ENCODE data around the gene NNT. TPM values are rescaled to one million over a fixed set of nuclear protein-coding genes. Genes with fewer than 3 reads are reported as not detected.

The NNT gene
- total RNA-seq, 4 donors from 2014 or later = 21.9 to 93.0 (median 48.8) TPM

- WGBS, 2 donors (ENCODE audit: low coverage in 1 of 2) = 89 to 100% methylated on average over 1 of the region's 1 CpG
- intact Hi-C loops (cut with DNase I; ENCODE audit: low total_unique reads) = no loop called here
These were observed 36.6 kb downstream of the NNT start for GRCh38 chr5:43639566-43639965.

GRCh38 chr5:43642428-43642827 is 39.4 kb downstream of the NNT start:
- no peaks in the 10 kb centered on the region for H3K27me3 ChIP-seq
- peaks cover 0 to 25% (median 4%) of the 10 kb centered on the region in 4 donors for H3K36me3 ChIP-seq
- 88 to 92% methylated on average over 2 of the region's 2 CpGs for WGBS, 2 donors (ENCODE audit: low coverage in 1 of 2)
- intact Hi-C loops (cut with DNase I; ENCODE audit: low total_unique reads) = no loop called here
- no peak overlapping the region for H3K27ac ChIP-seq
- TF ChIP-seq EP300 (IDR thresholded peaks at IDR 0.05; ENCODE audit: low read depth) (no peak), CTCF (IDR thresholded peaks at IDR 0.05) (no peak), POLR2AphosphoS5 (IDR thresholded peaks at IDR 0.05) (no peak), POLR2A (IDR thresholded peaks at IDR 0.05) (no peak)
- DNase-seq = no peak
- no peak overlapping the region for H3K4me3 ChIP-seq
- H3K9me3 ChIP-seq = no peaks in the 10 kb centered on the region
- H3K4me1 ChIP-seq = no peaks in the 10 kb centered on the region
- in situ Hi-C loops (cut with MboI; ENCODE audit: low pct_ligation_motif_present in 1 of 4, low pct_unique_long_range_greater_than_20kb in 1 of 4, low sequenced_read_pairs in 3 of 4) = no loop called here

More at GRCh38 chr5:43639566-43639965, 36.6 kb downstream of the NNT start:
- no peak overlapping the region for H3K27ac ChIP-seq
- no peak for DNase-seq
- no peaks in the 10 kb centered on the region for H3K27me3 ChIP-seq
- no peak for TF ChIP-seq EP300 (IDR thresholded peaks at IDR 0.05; ENCODE audit: low read depth)
- no peak for TF ChIP-seq POLR2AphosphoS5 (IDR thresholded peaks at IDR 0.05)
- TF ChIP-seq CTCF (IDR thresholded peaks at IDR 0.05) = no peak
- no peak for TF ChIP-seq POLR2A (IDR thresholded peaks at IDR 0.05)
- H3K9me3 ChIP-seq = no peaks in the 10 kb centered on the region
- H3K4me1 ChIP-seq = peaks cover 0 to 6% (median 0%) of the 10 kb centered on the region in 4 donors
- in situ Hi-C loops (cut with MboI; ENCODE audit: low pct_ligation_motif_present in 1 of 4, low pct_unique_long_range_greater_than_20kb in 1 of 4, low sequenced_read_pairs in 3 of 4) = no loop called here
- peaks cover 0 to 6% (median 0%) of the 10 kb centered on the region in 4 donors for H3K36me3 ChIP-seq
- H3K4me3 ChIP-seq = no peak overlapping the region

GRCh38 chr5:43643327-43643726 is 40.3 kb downstream of the NNT start:
- intact Hi-C loops (cut with DNase I; ENCODE audit: low total_unique reads) (no loop called here), in situ Hi-C loops (cut with MboI; ENCODE audit: low pct_ligation_motif_present in 1 of 4, low pct_unique_long_range_greater_than_20kb in 1 of 4, low sequenced_read_pairs in 3 of 4) (no loop called here)
- WGBS, 2 donors (ENCODE audit: low coverage in 1 of 2) = 100% methylated on average over 1 of the region's 1 CpG
- H3K27ac ChIP-seq = no peak overlapping the region
- H3K27me3 ChIP-seq = no peaks in the 10 kb centered on the region
- peaks cover 0 to 25% (median 8%) of the 10 kb centered on the region in 4 donors for H3K36me3 ChIP-seq
- H3K9me3 ChIP-seq = no peaks in the 10 kb centered on the region
- no peak overlapping the region for H3K4me3 ChIP-seq
- no peaks in the 10 kb centered on the region for H3K4me1 ChIP-seq
- DNase-seq = no peak
- TF ChIP-seq POLR2AphosphoS5 (IDR thresholded peaks at IDR 0.05) = no peak
- TF ChIP-seq CTCF (IDR thresholded peaks at IDR 0.05) = no peak
- TF ChIP-seq EP300 (IDR thresholded peaks at IDR 0.05; ENCODE audit: low read depth) = no peak
- TF ChIP-seq POLR2A (IDR thresholded peaks at IDR 0.05) = no peak

- in situ Hi-C loops (cut with MboI; ENCODE audit: low pct_ligation_motif_present in 1 of 4, low pct_unique_long_range_greater_than_20kb in 1 of 4, low sequenced_read_pairs in 3 of 4) = no loop called here
- no peak overlapping the region for H3K4me3 ChIP-seq
- peaks cover 0 to 25% (median 8%) of the 10 kb centered on the region in 4 donors for H3K36me3 ChIP-seq
- intact Hi-C loops (cut with DNase I; ENCODE audit: low total_unique reads) = no loop called here
- H3K4me1 ChIP-seq = no peaks in the 10 kb centered on the region
- H3K9me3 ChIP-seq = no peaks in the 10 kb centered on the region
- H3K27ac ChIP-seq = no peak overlapping the region
- TF ChIP-seq POLR2AphosphoS5 (IDR thresholded peaks at IDR 0.05) (no peak), POLR2A (IDR thresholded peaks at IDR 0.05) (no peak), CTCF (IDR thresholded peaks at IDR 0.05) (no peak), EP300 (IDR thresholded peaks at IDR 0.05; ENCODE audit: low read depth) (no peak)
- H3K27me3 ChIP-seq = no peaks in the 10 kb centered on the region
- WGBS, 2 donors (ENCODE audit: low coverage in 1 of 2) = 79 to 95% methylated on average over 2 of the region's 2 CpGs
- no peak for DNase-seq
These were observed 40.8 kb downstream of the NNT start for GRCh38 chr5:43643750-43644149.
